SK-N-SH (cell line): ENCODE measurements around the gene CENPX.

Experiments used
- POLR2AphosphoS5 ChIP-seq: IDR thresholded peaks from 2 replicates; pipeline ENCODE4 v1.6.1; 2012; ENCODE audit warnings: low read depth, low read length
- RXRA ChIP-seq: IDR thresholded peaks from 2 replicates; pipeline ENCODE4 v1.4.0; 2012; ENCODE audit warnings: low read depth, mild to moderate bottlenecking, borderline replicate concordance
- TF ChIP-seq, protein P1 (sequence below): fragments of 200-600 bp; sonication (generic); IDR thresholded peaks from 2 replicates; pipeline ENCODE4 v1.6.1; 2017; ENCODE audit warnings: antibody characterized with exemption, mild to moderate bottlenecking, moderate library complexity
- TF ChIP-seq, protein P2 (sequence below): IDR thresholded peaks from 2 replicates; pipeline ENCODE4 v1.6.1; 2012; ENCODE audit warnings: mild to moderate bottlenecking, low read depth, low read length, moderate library complexity

DNA sequence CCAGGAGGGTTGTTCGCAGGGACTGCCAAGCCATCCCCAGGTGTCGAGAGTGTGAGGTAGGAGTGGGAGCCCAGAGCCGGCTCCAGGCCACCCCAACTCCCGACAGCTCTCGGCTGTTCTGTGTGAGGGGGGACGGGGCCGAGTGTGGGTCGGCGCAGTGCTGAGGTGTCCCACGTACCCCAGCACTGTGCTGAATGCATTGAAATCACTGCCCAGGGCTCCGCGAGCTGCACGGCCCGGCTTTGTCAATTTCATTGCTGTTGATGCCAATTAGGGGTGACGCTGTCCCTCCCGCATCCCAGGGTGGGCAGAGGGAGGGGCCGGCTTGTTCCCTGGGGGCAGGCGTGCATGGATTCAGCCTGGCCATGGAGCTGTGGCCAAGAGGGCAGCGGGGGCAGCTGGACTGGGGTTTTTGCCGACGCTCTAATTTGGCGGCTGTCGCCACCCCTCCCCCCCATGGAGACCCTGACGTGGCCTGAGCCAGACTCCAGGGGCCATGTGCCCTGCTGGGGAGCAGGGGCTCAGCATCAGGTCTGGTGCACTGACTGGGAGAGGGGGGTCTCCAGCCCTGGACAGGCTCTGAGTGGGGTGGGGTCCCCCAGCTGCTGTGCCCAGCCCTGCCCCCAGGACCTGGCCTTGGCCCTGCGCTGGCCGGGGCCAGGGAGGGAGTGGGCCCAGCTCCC is 14.3 kb downstream of the CENPX start:
- TF ChIP-seq, protein P1, sequence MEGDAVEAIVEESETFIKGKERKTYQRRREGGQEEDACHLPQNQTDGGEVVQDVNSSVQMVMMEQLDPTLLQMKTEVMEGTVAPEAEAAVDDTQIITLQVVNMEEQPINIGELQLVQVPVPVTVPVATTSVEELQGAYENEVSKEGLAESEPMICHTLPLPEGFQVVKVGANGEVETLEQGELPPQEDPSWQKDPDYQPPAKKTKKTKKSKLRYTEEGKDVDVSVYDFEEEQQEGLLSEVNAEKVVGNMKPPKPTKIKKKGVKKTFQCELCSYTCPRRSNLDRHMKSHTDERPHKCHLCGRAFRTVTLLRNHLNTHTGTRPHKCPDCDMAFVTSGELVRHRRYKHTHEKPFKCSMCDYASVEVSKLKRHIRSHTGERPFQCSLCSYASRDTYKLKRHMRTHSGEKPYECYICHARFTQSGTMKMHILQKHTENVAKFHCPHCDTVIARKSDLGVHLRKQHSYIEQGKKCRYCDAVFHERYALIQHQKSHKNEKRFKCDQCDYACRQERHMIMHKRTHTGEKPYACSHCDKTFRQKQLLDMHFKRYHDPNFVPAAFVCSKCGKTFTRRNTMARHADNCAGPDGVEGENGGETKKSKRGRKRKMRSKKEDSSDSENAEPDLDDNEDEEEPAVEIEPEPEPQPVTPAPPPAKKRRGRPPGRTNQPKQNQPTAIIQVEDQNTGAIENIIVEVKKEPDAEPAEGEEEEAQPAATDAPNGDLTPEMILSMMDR, result no peak
- TF ChIP-seq, protein P2, sequence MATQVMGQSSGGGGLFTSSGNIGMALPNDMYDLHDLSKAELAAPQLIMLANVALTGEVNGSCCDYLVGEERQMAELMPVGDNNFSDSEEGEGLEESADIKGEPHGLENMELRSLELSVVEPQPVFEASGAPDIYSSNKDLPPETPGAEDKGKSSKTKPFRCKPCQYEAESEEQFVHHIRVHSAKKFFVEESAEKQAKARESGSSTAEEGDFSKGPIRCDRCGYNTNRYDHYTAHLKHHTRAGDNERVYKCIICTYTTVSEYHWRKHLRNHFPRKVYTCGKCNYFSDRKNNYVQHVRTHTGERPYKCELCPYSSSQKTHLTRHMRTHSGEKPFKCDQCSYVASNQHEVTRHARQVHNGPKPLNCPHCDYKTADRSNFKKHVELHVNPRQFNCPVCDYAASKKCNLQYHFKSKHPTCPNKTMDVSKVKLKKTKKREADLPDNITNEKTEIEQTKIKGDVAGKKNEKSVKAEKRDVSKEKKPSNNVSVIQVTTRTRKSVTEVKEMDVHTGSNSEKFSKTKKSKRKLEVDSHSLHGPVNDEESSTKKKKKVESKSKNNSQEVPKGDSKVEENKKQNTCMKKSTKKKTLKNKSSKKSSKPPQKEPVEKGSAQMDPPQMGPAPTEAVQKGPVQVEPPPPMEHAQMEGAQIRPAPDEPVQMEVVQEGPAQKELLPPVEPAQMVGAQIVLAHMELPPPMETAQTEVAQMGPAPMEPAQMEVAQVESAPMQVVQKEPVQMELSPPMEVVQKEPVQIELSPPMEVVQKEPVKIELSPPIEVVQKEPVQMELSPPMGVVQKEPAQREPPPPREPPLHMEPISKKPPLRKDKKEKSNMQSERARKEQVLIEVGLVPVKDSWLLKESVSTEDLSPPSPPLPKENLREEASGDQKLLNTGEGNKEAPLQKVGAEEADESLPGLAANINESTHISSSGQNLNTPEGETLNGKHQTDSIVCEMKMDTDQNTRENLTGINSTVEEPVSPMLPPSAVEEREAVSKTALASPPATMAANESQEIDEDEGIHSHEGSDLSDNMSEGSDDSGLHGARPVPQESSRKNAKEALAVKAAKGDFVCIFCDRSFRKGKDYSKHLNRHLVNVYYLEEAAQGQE, result no peak
- TF ChIP-seq POLR2AphosphoS5 (no peak), RXRA (no peak)
